ENCODE measurements around the gene PASK. TPM values are rescaled to one million over a fixed set of nuclear protein-coding genes. Genes with fewer than 3 reads are reported as not detected.

PASK gene
- total and polyA plus RNA-seq, 12 donors: 0.72 to 8.9 (median 3.6) TPM

DNA sequence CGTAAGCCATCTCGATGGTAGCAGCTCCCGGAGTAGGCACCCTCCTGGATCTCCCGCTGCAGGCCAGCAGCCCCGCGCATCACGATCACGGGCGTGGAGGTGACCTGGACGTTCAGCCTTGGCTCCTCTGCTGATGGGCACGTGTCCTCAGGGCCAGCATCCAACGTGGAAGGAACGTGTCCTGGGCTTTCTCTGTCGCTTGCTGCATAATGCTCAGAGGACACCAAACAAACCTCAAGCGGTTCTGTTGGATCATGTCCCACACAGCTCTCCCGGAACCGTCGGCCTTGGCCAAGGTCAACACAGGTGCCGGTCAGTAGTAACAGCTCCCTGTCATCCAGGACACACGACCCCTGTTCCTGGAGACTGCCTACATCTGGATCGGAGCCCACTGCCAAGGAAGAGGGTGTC is 23.1 kb downstream of the PASK start:
- no peaks in the 10 kb centered on the region for H3K36me3 ChIP-seq (replicated peaks in 1 of 2)
- H3K9me3 ChIP-seq (replicated peaks in 1 of 3): no peaks in the 10 kb centered on the region
- TF ChIP-seq, protein P1, sequence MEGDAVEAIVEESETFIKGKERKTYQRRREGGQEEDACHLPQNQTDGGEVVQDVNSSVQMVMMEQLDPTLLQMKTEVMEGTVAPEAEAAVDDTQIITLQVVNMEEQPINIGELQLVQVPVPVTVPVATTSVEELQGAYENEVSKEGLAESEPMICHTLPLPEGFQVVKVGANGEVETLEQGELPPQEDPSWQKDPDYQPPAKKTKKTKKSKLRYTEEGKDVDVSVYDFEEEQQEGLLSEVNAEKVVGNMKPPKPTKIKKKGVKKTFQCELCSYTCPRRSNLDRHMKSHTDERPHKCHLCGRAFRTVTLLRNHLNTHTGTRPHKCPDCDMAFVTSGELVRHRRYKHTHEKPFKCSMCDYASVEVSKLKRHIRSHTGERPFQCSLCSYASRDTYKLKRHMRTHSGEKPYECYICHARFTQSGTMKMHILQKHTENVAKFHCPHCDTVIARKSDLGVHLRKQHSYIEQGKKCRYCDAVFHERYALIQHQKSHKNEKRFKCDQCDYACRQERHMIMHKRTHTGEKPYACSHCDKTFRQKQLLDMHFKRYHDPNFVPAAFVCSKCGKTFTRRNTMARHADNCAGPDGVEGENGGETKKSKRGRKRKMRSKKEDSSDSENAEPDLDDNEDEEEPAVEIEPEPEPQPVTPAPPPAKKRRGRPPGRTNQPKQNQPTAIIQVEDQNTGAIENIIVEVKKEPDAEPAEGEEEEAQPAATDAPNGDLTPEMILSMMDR (IDR thresholded peaks at IDR 0.05): no peak
- no peak for TF ChIP-seq POLR2A (IDR thresholded peaks at IDR 0.05)
- DNase-seq: peak in 3 of 7 donors; percentile 6 to 64 (median 11)
- H3K4me1 ChIP-seq (replicated peaks in 1 of 2): no peaks in the 10 kb centered on the region
- no peak overlapping the region for H3K27ac ChIP-seq
- H3K4me3 ChIP-seq: no peak overlapping the region
- intact Hi-C loops (cut with DNase I): no loop called here
- no peaks in the 10 kb centered on the region for H3K27me3 ChIP-seq
- 80 to 82% (median 81%) methylated on average over 10 to 21 of the region's 21 CpGs for WGBS, 4 donors

DNA sequence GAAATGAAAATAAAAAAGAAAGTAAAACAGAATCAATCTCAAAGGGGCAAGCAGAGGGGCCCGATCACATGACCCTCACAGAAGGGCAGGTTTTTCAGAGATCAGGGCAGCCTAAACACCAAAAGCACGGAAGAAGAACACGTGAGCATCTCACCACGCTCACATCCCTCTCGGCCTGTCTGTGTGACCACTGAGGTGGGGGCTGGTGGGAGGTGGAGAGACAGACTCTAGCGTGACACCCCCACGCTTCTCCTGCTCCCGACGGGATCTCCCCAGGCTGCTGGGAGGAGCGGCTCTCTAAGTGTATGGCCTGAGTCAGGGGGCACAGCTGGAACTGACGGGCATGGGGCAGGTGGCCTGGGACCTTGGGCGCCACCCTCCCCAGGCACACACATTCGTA is 23.6 kb downstream of the PASK start:
- intact Hi-C loops (cut with DNase I): no loop called here
- TF ChIP-seq, protein P1 (IDR thresholded peaks at IDR 0.05): no peak
- no peak for TF ChIP-seq POLR2A (IDR thresholded peaks at IDR 0.05)
- DNase-seq: peak in 1 of 7 donors; percentile 7
- Histone ChIP-seq H3K27me3 (no peaks in the 10 kb centered on the region), H3K27ac (no peak overlapping the region), H3K9me3 (replicated peaks in 1 of 3) (no peaks in the 10 kb centered on the region), H3K4me1 (replicated peaks in 1 of 2) (no peaks in the 10 kb centered on the region), H3K4me3 (no peak overlapping the region), H3K36me3 (replicated peaks in 1 of 2) (no peaks in the 10 kb centered on the region)
- 90 to 97% (median 91%) methylated on average over 9 to 13 of the region's 13 CpGs for WGBS, 4 donors

DNA sequence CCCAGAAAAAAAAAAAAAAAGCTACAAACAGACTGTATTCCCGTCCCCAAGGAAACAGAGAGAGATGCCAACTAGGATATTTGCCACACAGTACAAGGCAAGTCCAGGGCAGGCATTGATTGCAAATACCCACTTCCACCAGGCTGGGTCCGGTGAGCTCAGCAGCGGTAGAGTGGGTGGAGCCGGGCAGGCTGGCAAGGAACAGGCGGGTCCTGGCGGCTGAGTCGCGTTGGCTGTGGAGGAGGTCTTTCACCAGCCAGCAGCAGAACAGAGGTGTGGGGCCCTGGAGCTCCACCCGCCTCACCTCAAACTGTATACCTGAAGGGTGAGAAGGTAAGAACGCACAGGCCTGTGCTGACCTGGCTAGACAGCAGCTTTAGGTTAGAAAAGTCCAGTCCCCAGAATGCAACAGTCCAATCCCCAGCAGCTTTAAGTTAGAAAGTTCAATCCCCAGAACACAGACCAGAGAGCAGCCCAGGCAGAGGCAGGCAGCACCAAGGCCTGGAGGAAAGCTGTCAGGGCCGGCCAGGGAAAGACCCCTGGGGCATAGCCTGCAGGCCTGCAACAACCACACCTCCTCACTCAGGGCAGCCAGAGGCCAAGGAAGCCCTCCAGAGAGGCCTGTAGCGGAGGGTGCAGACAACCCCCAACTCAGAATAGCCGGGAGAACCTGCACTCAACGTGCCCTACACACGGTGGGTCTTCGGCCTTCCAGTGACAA is 25.3 kb downstream of the PASK start:
- TF ChIP-seq POLR2A (IDR thresholded peaks at IDR 0.05): no peak
- TF ChIP-seq, protein P1 (IDR thresholded peaks at IDR 0.05): no peak
- 85 to 95% (median 91%) methylated on average over 15 to 16 of the region's 16 CpGs for WGBS, 4 donors
- DNase-seq: peak in 1 of 7 donors; percentile 10
- intact Hi-C loops (cut with DNase I): no loop called here
- no peaks in the 10 kb centered on the region for H3K27me3 ChIP-seq
- no peaks in the 10 kb centered on the region for H3K36me3 ChIP-seq (replicated peaks in 1 of 2)
- H3K27ac ChIP-seq: no peak overlapping the region
- H3K4me1 ChIP-seq (replicated peaks in 1 of 2): no peaks in the 10 kb centered on the region
- H3K9me3 ChIP-seq (replicated peaks in 1 of 3): no peaks in the 10 kb centered on the region
- no peak overlapping the region for H3K4me3 ChIP-seq

DNA sequence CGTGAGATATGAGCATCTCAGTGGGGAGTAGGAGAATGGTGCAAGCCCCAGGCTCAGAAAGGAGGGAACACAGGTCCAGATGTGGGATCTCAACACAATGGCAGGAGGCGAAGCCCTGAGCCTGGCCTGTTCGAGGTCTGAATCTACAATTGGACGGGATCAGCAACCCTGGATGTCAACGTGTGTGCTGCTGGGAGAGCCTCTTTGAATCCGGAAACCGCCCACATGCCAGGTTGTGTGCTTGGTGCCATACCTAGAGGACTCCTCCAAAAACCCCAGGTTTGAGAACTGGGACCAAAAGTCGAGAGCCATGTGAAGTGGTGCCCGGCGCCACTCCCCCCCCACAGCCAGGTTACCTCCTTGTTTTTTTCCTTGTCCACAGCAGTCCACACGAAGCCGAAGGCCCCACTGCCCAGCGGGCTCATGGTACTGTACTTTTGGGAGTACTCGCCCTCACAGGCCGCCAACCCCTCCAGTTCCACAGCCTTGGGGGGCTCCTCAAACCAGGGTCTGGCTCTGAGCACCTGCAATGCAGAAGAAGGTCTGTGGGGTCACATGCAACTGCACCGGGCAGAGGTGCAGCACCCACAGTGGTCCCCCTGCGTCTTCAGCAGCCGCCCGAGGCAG is 26.8 kb downstream of the PASK start:
- intact Hi-C loops (cut with DNase I): no loop called here
- Histone ChIP-seq H3K4me1 (replicated peaks in 1 of 2) (no peaks in the 10 kb centered on the region), H3K36me3 (replicated peaks in 1 of 2) (no peaks in the 10 kb centered on the region), H3K27ac (no peak overlapping the region), H3K4me3 (no peak overlapping the region), H3K9me3 (replicated peaks in 1 of 3) (no peaks in the 10 kb centered on the region), H3K27me3 (no peaks in the 10 kb centered on the region)
- TF ChIP-seq, protein P1 (IDR thresholded peaks at IDR 0.05): no peak
- no peak for TF ChIP-seq POLR2A (IDR thresholded peaks at IDR 0.05)
- peak in 1 of 7 donors; percentile 4 for DNase-seq
- WGBS, 4 donors: 84 to 98% (median 95%) methylated on average over 14 to 19 of the region's 19 CpGs
